Gastrocnemius medialis (tissue), 4 donors: ENCODE data around the gene VPS45. TPM values are rescaled to one million over a fixed set of nuclear protein-coding genes. Genes with fewer than 3 reads are reported as not detected.

ENCODE experiments used
- ATAC-seq, 2 donors: fragments of 150-250 bp; one replicate each; pipeline ENCODE4 v1.9.1; 2016
- DNase-seq, 2 donors: peaks; one replicate each; pipeline ENCODE4 v3.0.0-alpha.2; 2019
- H3K27ac ChIP-seq, 4 donors: fragments of 200-600 bp; sonication (generic); 1 replicate in 1 of 4; 2 replicates in 3 of 4; pipeline ENCODE4 v1.5.1; 2016 to 2018; ENCODE audit warnings: mild to moderate bottlenecking in 2 of 4, moderate library complexity in 1 of 4
- H3K27me3 ChIP-seq, 3 donors: fragments of 200-600 bp; sonication (generic) in 2 of 3; 1 replicate in 1 of 3; 2 replicates in 2 of 3; pipeline versions ENCODE4 v1.5.1 to v1.6.0; 2016 to 2019; ENCODE audit warnings: mild to moderate bottlenecking in 1 of 3, moderate library complexity in 1 of 3
- H3K36me3 ChIP-seq, 2 donors: fragments of 200-600 bp; sonication (generic) in 1 of 2; one replicate each; pipeline ENCODE4 v1.5.1; 2017 to 2018
- H3K4me1 ChIP-seq, 2 donors: fragments of 200-600 bp; sonication (generic) in 1 of 2; one replicate each; pipeline ENCODE4 v1.5.1; 2016 to 2017; ENCODE audit warnings: mild to moderate bottlenecking in 2 of 2
- H3K4me3 ChIP-seq, 4 donors: fragments of 200-600 bp; sonication (generic) in 3 of 4; 1 replicate in 1 of 4; 2 replicates in 3 of 4; pipeline ENCODE4 v1.5.1; 2016 to 2019; ENCODE audit warnings: mild to moderate bottlenecking in 2 of 4
- H3K9me3 ChIP-seq, 3 donors: fragments of 200-600 bp; sonication (generic) in 2 of 3; 1 replicate in 1 of 3; 2 replicates in 2 of 3; pipeline ENCODE4 v1.5.1; 2016 to 2019
- POLR2A ChIP-seq, 2 donors: fragments of 450-650 bp; IDR thresholded peaks; one replicate each; pipeline ENCODE4 v1.6.1; 2017; ENCODE audit warnings: antibody characterized with exemption in 2 of 2, mild to moderate bottlenecking in 2 of 2, moderate library complexity in 2 of 2
- in situ Hi-C, 4 donors: fragments of 200-750 bp; cut with MboI; loops; one replicate each; pipeline versions ENCODE4 v1.15.0 to v1.8.0; 2017; ENCODE audit warnings: low sequenced_read_pairs in 4 of 4
- intact Hi-C: fragments of 100-400 bp; cut with DNase I; formaldehyde crosslinking; loops from one replicate; pipeline ENCODE4 v1.15.1; 2023; ENCODE audit warnings: low total_unique reads
- total RNA-seq, 4 donors: library from RNA; depleted of rRNA; stranded (reverse); fragments of >200 nt; gene quantifications; one replicate each; pipeline versions ENCODE4 v1.1.0 to v1.2.3, GENCODE V29; 2016
- TF ChIP-seq, protein P1 (sequence below), 5 experiments: fragments of 450-650 bp in 3 of 5; fragments of 200-600 bp in 2 of 5; sonication (generic) in 2 of 5; IDR thresholded peaks in 4 of 5; conservative IDR thresholded peaks in 1 of 5; 1 replicate in 4 of 5; 2 replicates in 1 of 5; pipeline ENCODE4 v1.5.1; 2016 to 2019; ENCODE audit warnings: antibody characterized with exemption in 5 of 5, mild to moderate bottlenecking in 3 of 5, moderate library complexity in 3 of 5

VPS45 gene
- total RNA-seq, 4 donors from 2014 or later = 17.0 to 30.3 (median 24.7) TPM

DNA sequence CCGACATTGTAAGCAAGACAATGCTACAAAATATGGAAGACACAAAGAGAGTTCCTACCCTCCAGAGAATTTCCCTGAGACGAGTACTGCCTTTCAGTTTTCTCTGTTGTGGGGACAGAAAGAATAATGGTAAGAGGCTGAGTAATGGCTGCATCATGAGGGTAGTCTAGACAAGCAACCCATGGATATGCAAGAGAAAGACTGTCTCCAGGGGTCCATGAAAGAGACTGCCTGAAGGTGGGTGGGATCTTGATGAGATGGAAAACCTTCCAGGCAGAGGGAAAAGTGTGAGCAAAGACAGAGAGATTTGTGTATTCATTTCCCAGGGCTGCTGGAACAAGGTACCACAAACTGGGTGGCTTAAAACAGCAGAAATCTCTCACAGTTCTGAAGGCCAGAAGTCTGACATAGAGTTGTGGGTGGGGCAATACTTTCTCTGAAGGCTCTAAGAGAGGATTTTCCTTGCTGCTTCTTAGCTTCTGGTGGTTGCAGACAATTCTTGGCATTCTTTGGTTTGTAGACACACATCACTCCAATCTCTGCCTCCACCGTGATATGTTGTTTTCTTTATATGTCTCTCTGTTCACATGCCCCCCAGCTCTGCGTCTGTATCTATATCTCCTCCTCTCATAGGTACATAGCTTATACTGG, 126.9 kb downstream of the VPS45 start:
- H3K4me3 ChIP-seq = no peak overlapping the region
- no peak for TF ChIP-seq POLR2A (IDR thresholded peaks at IDR 0.05)
- TF ChIP-seq, protein P1, sequence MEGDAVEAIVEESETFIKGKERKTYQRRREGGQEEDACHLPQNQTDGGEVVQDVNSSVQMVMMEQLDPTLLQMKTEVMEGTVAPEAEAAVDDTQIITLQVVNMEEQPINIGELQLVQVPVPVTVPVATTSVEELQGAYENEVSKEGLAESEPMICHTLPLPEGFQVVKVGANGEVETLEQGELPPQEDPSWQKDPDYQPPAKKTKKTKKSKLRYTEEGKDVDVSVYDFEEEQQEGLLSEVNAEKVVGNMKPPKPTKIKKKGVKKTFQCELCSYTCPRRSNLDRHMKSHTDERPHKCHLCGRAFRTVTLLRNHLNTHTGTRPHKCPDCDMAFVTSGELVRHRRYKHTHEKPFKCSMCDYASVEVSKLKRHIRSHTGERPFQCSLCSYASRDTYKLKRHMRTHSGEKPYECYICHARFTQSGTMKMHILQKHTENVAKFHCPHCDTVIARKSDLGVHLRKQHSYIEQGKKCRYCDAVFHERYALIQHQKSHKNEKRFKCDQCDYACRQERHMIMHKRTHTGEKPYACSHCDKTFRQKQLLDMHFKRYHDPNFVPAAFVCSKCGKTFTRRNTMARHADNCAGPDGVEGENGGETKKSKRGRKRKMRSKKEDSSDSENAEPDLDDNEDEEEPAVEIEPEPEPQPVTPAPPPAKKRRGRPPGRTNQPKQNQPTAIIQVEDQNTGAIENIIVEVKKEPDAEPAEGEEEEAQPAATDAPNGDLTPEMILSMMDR (IDR thresholded peaks at IDR 0.05 in 4 of 5, conservative IDR thresholded peaks at IDR 0.05 in 1 of 5) = no peak
- DNase-seq (no peak), ATAC-seq (no peak)
- intact Hi-C loops (no loop called here), in situ Hi-C loops (loop anchor here in 1 of 4 donors (25.0 kb wide), 1 partner anchor 232 kb away; no protein-coding TSS in a partner anchor)
- H3K4me1 ChIP-seq = peaks cover 5 to 6% of the 10 kb centered on the region in 2 donors
- H3K36me3 ChIP-seq = no peaks in the 10 kb centered on the region
- no peak overlapping the region for H3K27ac ChIP-seq
- no peaks in the 10 kb centered on the region for H3K27me3 ChIP-seq
- no peaks in the 10 kb centered on the region for H3K9me3 ChIP-seq

Other genes with a start within 250 kb of the VPS45 start
- 10 to 100 TPM; 17.0 to 35.4 (median 28.7) TPM for gene BOLA1, start 168.2 kb upstream of the VPS45 start, total RNA-seq
- under 1 TPM; 0.12 to 0.56 (median 0.30) TPM for gene SV2A, start 149.9 kb upstream of the VPS45 start, total RNA-seq
- 10 to 100 TPM in 1 of 4 donors, 1 to 10 TPM in 3; 4.4 to 17.4 (median 8.1) TPM for gene SF3B4, start 140.0 kb upstream of the VPS45 start, total RNA-seq
- gene MTMR11, start 130.9 kb upstream of the VPS45 start, total RNA-seq = 1 to 10 TPM; 1.2 to 4.6 (median 3.5) TPM
- gene OTUD7B, start 57.0 kb upstream of the VPS45 start, total RNA-seq = 10 to 100 TPM; 27.2 to 51.3 (median 43.6) TPM
- gene PLEKHO1, start 82.1 kb downstream of the VPS45 start, total RNA-seq = 10 to 100 TPM; 24.3 to 57.7 (median 40.4) TPM
- gene ANP32E, start 168.3 kb downstream of the VPS45 start, total RNA-seq = 10 to 100 TPM; 15.1 to 44.9 (median 24.9) TPM
- gene CA14, start 190.0 kb downstream of the VPS45 start, total RNA-seq = 1 to 10 TPM in 1 of 4 donors, under 1 TPM in 2, not detected in 1; 0.20 to 3.8 (median 0.31) TPM
- 10 to 100 TPM; 41.2 to 63.8 (median 54.9) TPM for gene APH1A, start 201.2 kb downstream of the VPS45 start, total RNA-seq
- gene C1orf54, start 205.0 kb downstream of the VPS45 start, total RNA-seq = 1 to 10 TPM; 1.8 to 5.7 (median 4.8) TPM
- gene CIART, start 214.8 kb downstream of the VPS45 start, total RNA-seq = 10 to 100 TPM in 3 of 4 donors, 1 to 10 TPM in 1; 8.2 to 15.8 (median 11.7) TPM
- gene MRPS21, start 226.1 kb downstream of the VPS45 start, total RNA-seq = 10 to 100 TPM; 27.8 to 46.3 (median 31.5) TPM